Measurements from ENCODE around the gene C20orf204.

DNA sequence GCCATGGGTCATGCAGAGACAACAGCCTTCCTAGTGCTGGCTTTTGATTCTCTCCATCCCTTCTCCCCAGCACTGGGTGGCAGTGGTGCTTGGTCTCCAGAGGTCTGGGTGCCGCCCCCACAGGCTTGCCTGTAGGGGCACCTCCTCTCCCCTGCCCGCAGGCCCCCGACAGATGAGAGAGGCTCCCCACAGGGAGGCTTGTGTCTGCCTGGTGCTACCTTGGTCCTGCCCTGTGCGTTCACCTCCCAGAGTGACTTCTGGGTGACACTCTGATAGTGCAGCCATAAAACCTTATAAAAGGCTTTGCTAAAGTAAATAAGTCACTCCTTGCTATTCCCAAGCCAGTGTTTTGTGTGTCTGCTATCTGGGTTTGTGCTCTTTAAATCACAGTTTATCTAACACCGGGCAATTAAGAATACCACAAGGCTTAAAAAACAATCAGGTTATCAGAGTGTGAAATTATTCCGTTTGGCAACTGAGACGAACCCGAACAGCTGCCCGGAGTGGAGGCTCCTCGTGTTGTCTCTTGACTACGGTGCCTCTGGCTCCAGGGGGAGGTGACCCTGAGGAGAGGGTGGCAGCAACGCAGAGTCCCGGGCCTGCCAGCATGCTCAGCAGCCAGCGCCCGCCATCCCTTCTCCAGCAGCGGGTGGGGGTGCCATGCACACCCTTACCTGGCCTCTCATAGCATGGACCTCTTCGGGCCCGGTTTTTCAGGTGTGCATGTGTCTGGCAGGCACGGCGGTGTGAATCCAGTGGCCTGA, 5.4 kb upstream of the C20orf204 start:
- TF ChIP-seq, protein P1, sequence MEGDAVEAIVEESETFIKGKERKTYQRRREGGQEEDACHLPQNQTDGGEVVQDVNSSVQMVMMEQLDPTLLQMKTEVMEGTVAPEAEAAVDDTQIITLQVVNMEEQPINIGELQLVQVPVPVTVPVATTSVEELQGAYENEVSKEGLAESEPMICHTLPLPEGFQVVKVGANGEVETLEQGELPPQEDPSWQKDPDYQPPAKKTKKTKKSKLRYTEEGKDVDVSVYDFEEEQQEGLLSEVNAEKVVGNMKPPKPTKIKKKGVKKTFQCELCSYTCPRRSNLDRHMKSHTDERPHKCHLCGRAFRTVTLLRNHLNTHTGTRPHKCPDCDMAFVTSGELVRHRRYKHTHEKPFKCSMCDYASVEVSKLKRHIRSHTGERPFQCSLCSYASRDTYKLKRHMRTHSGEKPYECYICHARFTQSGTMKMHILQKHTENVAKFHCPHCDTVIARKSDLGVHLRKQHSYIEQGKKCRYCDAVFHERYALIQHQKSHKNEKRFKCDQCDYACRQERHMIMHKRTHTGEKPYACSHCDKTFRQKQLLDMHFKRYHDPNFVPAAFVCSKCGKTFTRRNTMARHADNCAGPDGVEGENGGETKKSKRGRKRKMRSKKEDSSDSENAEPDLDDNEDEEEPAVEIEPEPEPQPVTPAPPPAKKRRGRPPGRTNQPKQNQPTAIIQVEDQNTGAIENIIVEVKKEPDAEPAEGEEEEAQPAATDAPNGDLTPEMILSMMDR (IDR thresholded peaks at IDR 0.05) = no peak
- no peak for TF ChIP-seq POLR2A (IDR thresholded peaks at IDR 0.05)
